DOHH2 (cell line): ENCODE results near the gene SDCBP2.

ENCODE experiments used
- H3F3A ChIP-seq: fragments of 200-600 bp; sonication (generic), shearing (Covaris generic); 2 replicates; pipeline ENCODE4 v1.6.0; 2016; ENCODE audit warnings: antibody characterized with exemption, mild to moderate bottlenecking; ENCODE audit not compliant: control insufficient read depth, insufficient read depth
- H3K27ac ChIP-seq: fragments of 200-600 bp; sonication (generic); 2 replicates; pipeline ENCODE4 v1.5.1; 2014; ENCODE audit warnings: low read depth, mild to moderate bottlenecking, low read length, moderate library complexity
- H3K27me3 ChIP-seq: fragments of 200-600 bp; sonication (generic); 2 replicates; pipeline ENCODE4 v1.6.1; 2014; ENCODE audit warnings: mild to moderate bottlenecking, low read length, mixed read lengths; ENCODE audit not compliant: control insufficient read depth
- H3K36me3 ChIP-seq: fragments of 200-600 bp; sonication (generic); 2 replicates; pipeline ENCODE4 v1.6.1; 2014; ENCODE audit warnings: mild to moderate bottlenecking, low read length, moderate library complexity, mixed read lengths; ENCODE audit not compliant: control insufficient read depth
- H3K4me1 ChIP-seq: fragments of 200-600 bp; sonication (generic); 2 replicates; pipeline ENCODE4 v1.6.1; 2014; ENCODE audit warnings: mild to moderate bottlenecking, low read length, mixed read lengths; ENCODE audit not compliant: control insufficient read depth
- H3K4me2 ChIP-seq: fragments of 200-600 bp; sonication (generic); 2 replicates; pipeline ENCODE4 v1.6.0; 2014; ENCODE audit warnings: mild to moderate bottlenecking, low read length, moderate library complexity
- H3K4me3 ChIP-seq: fragments of 200-600 bp; sonication (generic); 2 replicates; pipeline ENCODE4 v1.5.1; 2014; ENCODE audit warnings: mild to moderate bottlenecking, low read length, mixed read lengths
- H3K79me2 ChIP-seq: fragments of 200-600 bp; sonication (generic); 2 replicates; pipeline ENCODE4 v1.6.1; 2014; ENCODE audit warnings: mild to moderate bottlenecking, low read length, mixed read lengths; ENCODE audit not compliant: control insufficient read depth
- H3K9me2 ChIP-seq: fragments of 200-600 bp; sonication (generic); replicated peaks from 2 replicates; pipeline ENCODE4 v1.6.1; 2014; ENCODE audit warnings: mild to moderate bottlenecking, low read length, mixed read lengths; ENCODE audit not compliant: control insufficient read depth
- H3K9me3 ChIP-seq: fragments of 200-600 bp; sonication (generic); 2 replicates; pipeline ENCODE4 v1.6.1; 2014; ENCODE audit warnings: antibody characterized with exemption, low read length, mixed read lengths; ENCODE audit not compliant: control insufficient read depth, insufficient read depth
- H4K20me1 ChIP-seq: fragments of 200-600 bp; sonication (generic); 2 replicates; pipeline ENCODE4 v1.6.0; 2014; ENCODE audit warnings: low read depth, mild to moderate bottlenecking, antibody characterized with exemption, low read length, moderate library complexity; ENCODE audit not compliant: control insufficient read depth, insufficient read depth
- EZH2phosphoT487 ChIP-seq: fragments of 200-600 bp; sonication (generic); IDR thresholded peaks from 2 replicates; pipeline ENCODE4 v1.6.1; 2017; ENCODE audit warnings: borderline replicate concordance, mild to moderate bottlenecking, antibody characterized with exemption, low read length, moderate library complexity, mixed read lengths
- TF ChIP-seq, protein P1 (sequence below): fragments of 200-600 bp; sonication (generic); IDR thresholded peaks from one replicate; pipeline ENCODE4 v1.5.1; 2014; ENCODE audit warnings: antibody characterized with exemption, mild to moderate bottlenecking, low read depth, low read length; ENCODE audit not compliant: poor library complexity, severe bottlenecking

The SDCBP2 gene

DNA sequence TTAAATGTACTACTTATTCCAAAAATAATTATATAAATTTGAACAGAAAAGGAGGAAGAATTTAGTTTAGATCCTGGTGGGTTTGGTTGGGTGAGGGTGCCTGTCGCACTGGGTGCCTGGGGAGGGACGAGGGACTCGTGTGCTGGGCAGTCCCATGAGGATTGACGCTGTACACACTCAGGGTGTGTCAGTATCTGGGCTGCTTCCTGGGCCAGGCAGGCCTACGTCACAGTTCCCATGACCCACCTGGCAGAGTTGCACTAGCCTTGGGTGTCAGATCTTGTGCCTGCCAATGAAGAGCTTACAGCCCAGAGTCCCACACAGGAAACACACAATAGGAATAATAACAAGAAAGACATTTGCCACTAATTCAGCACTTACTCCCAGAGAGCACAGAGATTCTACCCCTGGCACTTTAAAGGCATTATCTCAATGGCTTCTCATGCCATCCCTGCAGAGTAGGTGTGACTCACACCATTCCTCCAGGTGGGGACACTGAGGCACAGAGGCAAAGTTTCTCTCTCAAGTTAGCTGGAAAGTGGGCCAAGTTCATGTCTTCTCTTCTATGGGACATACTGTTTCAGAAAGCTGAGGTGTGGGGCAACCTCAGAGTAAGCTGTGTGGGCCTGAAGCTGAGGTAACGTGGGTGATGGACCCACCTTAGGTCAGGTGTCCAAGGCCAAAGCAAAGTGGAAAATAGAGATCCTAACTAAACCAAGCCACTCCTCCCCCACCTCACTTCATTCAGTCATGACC, 1.3 kb upstream of the SDCBP2 start:
- TF ChIP-seq, protein P1, sequence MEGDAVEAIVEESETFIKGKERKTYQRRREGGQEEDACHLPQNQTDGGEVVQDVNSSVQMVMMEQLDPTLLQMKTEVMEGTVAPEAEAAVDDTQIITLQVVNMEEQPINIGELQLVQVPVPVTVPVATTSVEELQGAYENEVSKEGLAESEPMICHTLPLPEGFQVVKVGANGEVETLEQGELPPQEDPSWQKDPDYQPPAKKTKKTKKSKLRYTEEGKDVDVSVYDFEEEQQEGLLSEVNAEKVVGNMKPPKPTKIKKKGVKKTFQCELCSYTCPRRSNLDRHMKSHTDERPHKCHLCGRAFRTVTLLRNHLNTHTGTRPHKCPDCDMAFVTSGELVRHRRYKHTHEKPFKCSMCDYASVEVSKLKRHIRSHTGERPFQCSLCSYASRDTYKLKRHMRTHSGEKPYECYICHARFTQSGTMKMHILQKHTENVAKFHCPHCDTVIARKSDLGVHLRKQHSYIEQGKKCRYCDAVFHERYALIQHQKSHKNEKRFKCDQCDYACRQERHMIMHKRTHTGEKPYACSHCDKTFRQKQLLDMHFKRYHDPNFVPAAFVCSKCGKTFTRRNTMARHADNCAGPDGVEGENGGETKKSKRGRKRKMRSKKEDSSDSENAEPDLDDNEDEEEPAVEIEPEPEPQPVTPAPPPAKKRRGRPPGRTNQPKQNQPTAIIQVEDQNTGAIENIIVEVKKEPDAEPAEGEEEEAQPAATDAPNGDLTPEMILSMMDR, result no peak
- TF ChIP-seq EZH2phosphoT487, result no peak
- H3K4me3 ChIP-seq, result no peak overlapping the region
- no peaks in the 10 kb centered on the region for H3K27me3 ChIP-seq
- H3K9me3 ChIP-seq, result no peaks in the 10 kb centered on the region
- no peaks in the 10 kb centered on the region for H3K9me2 ChIP-seq
- H3K4me2 ChIP-seq, result no peak overlapping the region
- H3K36me3 ChIP-seq, result peaks cover 48% of the 10 kb centered on the region
- H3K27ac ChIP-seq, result no peak overlapping the region
- H3K79me2 ChIP-seq, result peaks cover 76% of the 10 kb centered on the region
- H4K20me1 ChIP-seq, result peaks cover 9% of the 10 kb centered on the region
- peaks cover 39% of the 10 kb centered on the region for H3K4me1 ChIP-seq
- no peaks in the 10 kb centered on the region for H3F3A ChIP-seq

DNA sequence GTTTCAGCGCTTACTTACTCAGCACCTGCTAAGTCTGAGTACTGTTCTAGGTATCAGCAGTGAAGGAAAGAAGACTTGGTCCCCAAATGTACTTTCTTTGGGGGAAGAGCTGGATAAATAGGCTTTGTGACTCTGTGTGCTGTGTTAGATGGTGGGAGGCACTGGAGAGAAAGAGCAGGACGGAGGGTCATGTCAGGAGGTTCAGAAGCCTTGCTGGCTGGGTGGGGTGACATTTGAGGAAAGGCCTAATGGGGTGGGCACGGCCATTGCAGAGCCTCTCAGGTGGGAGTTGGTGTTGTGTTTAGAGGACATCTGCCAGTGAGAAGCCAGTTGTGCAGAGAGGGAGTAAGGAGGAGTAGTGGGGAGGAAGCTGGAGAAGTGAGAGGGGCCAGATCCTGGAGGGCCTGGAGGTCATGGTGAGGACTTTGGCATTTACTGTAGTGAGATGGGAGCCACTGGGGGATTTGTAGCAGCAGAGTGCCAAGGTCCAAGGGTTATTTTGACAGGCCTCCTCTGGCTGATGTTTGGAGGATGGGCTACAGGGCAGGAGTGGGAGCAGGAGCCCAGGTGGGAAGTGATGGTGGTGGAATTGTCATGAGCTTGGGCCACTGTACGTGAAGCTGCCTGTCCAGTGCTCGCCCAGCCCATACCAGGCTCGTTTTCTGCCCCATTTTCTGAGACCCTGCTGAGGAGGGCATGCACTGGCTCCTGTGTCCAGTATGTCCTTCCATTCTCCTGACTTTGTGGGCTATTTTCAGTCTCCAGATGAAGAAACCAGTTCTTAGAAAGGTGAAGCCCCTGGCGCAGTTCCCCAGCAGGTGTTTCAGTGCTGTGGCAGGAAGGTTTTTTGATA, 886 bp downstream of the SDCBP2 start:
- peak overlapping the region; percentile 89 for H3K4me2 ChIP-seq
- H3K79me2 ChIP-seq, result peaks cover 76% of the 10 kb centered on the region
- H3K9me3 ChIP-seq, result no peaks in the 10 kb centered on the region
- TF ChIP-seq, protein P1, result no peak
- TF ChIP-seq EZH2phosphoT487, result no peak
- H3K9me2 ChIP-seq, result no peaks in the 10 kb centered on the region
- H3K4me3 ChIP-seq, result no peak overlapping the region
- peaks cover 42% of the 10 kb centered on the region for H3K4me1 ChIP-seq
- H3K27ac ChIP-seq, result no peak overlapping the region
- H4K20me1 ChIP-seq, result peaks cover 9% of the 10 kb centered on the region
- H3K27me3 ChIP-seq, result no peaks in the 10 kb centered on the region
- H3K36me3 ChIP-seq, result peaks cover 46% of the 10 kb centered on the region
- H3F3A ChIP-seq, result no peaks in the 10 kb centered on the region

DNA sequence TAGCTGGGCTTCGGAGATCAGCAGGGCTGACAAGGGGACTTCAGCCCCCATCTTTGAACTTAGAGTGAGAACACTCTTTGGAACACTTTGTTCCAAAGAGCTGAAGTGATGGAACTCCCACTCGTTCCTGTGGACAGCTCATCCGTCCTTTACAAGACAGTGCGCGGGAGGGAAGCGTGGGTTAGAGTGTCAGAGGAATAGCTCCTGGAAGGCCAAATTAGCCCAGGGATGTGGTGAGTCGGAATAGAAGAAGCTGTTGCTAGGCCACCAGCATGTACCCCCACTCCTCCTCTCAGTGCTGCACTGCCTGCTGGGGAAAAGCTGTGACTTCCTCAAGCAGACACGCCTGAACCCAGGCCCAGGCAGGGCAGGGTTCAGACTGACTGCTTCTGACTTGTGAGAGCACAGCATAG, 1.7 kb downstream of the SDCBP2 start:
- Histone ChIP-seq H4K20me1 (peaks cover 9% of the 10 kb centered on the region), H3K79me2 (peaks cover 69% of the 10 kb centered on the region), H3K4me3 (no peak overlapping the region), H3K27ac (no peak overlapping the region), H3K27me3 (no peaks in the 10 kb centered on the region), H3F3A (no peaks in the 10 kb centered on the region), H3K9me2 (no peaks in the 10 kb centered on the region), H3K36me3 (peaks cover 38% of the 10 kb centered on the region), H3K4me2 (peak overlapping the region; percentile 89), H3K9me3 (no peaks in the 10 kb centered on the region), H3K4me1 (peaks cover 42% of the 10 kb centered on the region)
- no peak for TF ChIP-seq EZH2phosphoT487
- TF ChIP-seq, protein P1, result no peak
